ENCODE data around the gene TBL2. TPM values are rescaled to one million over a fixed set of nuclear protein-coding genes. Genes with fewer than 3 reads are reported as not detected.
"Not testable (repeated sequence)": the region's sequence is repeated elsewhere in the genome, so short reads cannot be mapped to it uniquely, and the experiment has no call there.

TBL2 gene
- total RNA-seq, 1 donor from 2014 or later = 29.6 TPM

GRCh38 chr7:73556208-73557107, 21.9 kb downstream of the TBL2 start:
- TF ChIP-seq CTCF (conservative IDR thresholded peaks at IDR 0.05; ENCODE audit: low read depth, low read length) = no peak
- no peak for DNase-seq (ENCODE audit: low read depth)
- peak overlapping the region; percentile 91 for H3K4me3 ChIP-seq (ENCODE audit: low read depth, low read length)

- no peak for DNase-seq (ENCODE audit: low read depth)
- peak overlapping the region; percentile 91 for H3K4me3 ChIP-seq (ENCODE audit: low read depth, low read length)
Observed at GRCh38 chr7:73555411-73555982, 22.9 kb downstream of the TBL2 start.

DNA sequence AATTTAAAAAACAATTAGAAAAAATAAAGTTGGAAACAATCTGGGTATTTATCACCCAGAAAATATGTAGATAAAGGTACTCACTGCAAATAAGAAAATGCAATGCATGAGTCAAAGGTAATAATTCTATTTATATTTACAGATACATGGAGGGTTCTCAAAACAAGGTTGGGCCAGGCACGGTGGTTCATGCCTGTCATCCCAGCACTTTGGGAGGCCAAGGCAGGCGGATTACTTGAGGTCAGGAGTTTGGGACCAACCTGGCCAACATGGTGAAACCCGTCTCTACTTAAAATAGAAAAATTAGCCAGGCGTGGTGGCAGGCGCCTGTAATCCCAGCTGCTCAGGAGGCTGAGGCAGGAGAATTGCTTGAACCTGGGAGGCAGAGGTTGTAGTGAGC, 28.3 kb downstream of the TBL2 start:
- H3K4me3 ChIP-seq (ENCODE audit: low read depth, low read length); DNase-seq (ENCODE audit: low read depth): not testable (repeated sequence)

More at GRCh38 chr7:73555411-73555982, 22.9 kb downstream of the TBL2 start:
- no peak for TF ChIP-seq CTCF (conservative IDR thresholded peaks at IDR 0.05; ENCODE audit: low read depth, low read length)

DNA sequence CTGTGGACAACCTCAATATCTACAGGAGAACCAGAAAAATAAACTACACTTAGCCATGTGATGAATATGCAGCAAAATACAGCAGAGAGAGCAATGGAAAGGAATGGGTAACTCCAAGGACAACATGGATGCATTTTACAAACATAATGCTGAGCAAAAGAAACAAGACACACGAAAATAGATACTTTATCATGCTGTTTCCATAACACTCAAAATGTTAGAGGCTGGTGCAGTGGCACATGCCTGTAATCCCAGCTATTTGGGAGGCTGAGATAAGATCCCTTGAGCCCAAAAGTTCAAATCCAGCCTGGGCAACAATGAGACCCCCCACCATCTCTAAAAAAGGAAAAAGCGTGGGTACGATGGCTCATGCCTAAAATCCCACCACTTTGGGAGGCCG, 29.2 kb downstream of the TBL2 start:
- H3K4me3 ChIP-seq (ENCODE audit: low read depth, low read length) = no peak overlapping the region
- DNase-seq (ENCODE audit: low read depth) = no peak
- TF ChIP-seq CTCF (conservative IDR thresholded peaks at IDR 0.05; ENCODE audit: low read depth, low read length) = no peak

GRCh38 chr7:73547841-73548240, 30.5 kb downstream of the TBL2 start:
- no peak for DNase-seq (ENCODE audit: low read depth)
- no peak overlapping the region for H3K4me3 ChIP-seq (ENCODE audit: low read depth, low read length)
- TF ChIP-seq CTCF (conservative IDR thresholded peaks at IDR 0.05; ENCODE audit: low read depth, low read length) = no peak

GRCh38 chr7:73544678-73545077, 33.7 kb downstream of the TBL2 start:
- H3K4me3 ChIP-seq (ENCODE audit: low read depth, low read length) = no peak overlapping the region
- DNase-seq (ENCODE audit: low read depth) = no peak
- no peak for TF ChIP-seq CTCF (conservative IDR thresholded peaks at IDR 0.05; ENCODE audit: low read depth, low read length)

DNA sequence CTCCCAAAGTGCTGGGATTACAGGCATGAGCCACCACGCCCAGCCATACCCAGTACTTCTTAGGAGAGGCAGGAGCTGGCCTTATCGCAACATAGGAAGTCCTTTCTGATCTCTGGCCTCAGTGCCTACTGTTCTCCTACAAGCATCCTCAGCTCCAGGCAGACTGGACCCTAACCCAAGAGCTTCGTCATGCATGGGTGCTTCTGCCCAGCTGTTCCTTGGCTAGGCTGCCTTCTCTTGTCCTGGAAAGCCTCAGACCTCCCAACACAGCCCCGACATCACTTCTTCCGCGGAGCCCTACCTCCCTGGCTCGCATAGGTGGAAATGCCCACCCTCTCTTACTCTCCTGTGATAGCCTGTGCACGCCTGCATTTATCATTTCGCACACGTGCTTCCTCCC, 36.7 kb downstream of the TBL2 start:
- no peak for TF ChIP-seq CTCF (conservative IDR thresholded peaks at IDR 0.05; ENCODE audit: low read depth, low read length)
- H3K4me3 ChIP-seq (ENCODE audit: low read depth, low read length) = no peak overlapping the region
- DNase-seq (ENCODE audit: low read depth) = no peak

All from epithelial cell of proximal tubule (primary cell).